IMR-90 (cell line): Measurements from ENCODE around the gene FOXN3.

ENCODE experiments used
- CEBPB ChIP-seq: IDR thresholded peaks from 2 replicates; pipeline ENCODE4 v1.6.1; 2012; ENCODE audit warnings: low read depth, low read length, improper control_type of control experiment
- CTCF ChIP-seq: conservative IDR thresholded peaks from 2 replicates; pipeline ENCODE4 v1.5.1; 2012; ENCODE audit warnings: mild to moderate bottlenecking, low read depth, low read length, improper control_type of control experiment
- NFE2L2 ChIP-seq: fragments of 150-350 bp; IDR thresholded peaks from 2 replicates; pipeline ENCODE4 v1.6.1; 2016; ENCODE audit warnings: low read depth, mild to moderate bottlenecking, low read length

DNA sequence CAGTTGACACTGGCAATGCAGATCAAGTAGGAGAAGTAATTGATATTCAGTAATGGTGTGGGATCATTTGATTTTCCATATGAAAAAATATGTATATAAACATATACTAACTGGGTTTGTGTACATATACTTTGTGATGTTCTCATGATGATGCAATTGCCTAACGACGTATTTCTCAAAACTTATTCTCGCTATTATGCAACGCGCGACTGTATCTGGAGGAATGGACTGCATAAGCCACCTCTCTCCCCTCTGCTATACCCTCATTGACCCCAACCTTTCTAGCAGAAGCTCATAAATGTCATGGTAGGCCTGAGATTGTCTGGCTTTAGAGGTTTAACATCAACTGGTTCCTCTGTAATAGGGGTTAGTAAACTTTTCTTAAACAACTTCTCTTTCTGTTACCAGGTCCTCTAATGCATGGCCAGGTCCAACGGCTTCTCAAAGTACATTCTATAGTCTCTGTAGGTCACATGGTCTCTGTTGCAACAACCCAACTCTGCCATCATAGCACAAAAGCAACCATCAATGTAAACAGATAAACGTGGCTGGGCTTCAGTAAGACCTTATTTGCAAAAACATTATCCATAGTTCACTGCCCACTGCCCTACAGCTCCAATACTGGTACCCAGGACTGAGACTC lies 59.3 kb downstream of the FOXN3 start:
- TF ChIP-seq CTCF (no peak), NFE2L2 (no peak), CEBPB (peak; percentile 69)
